ENCODE data around the gene ARHGEF25.
"Not testable (repeated sequence)": the region's sequence is repeated elsewhere in the genome, so short reads cannot be mapped to it uniquely, and the experiment has no call there.

The ARHGEF25 gene
- total RNA-seq: 0.61 to 0.66 reads per million in 2 experiments

- DNase-seq (ENCODE audit: low read depth): no peak
These were observed at the start of gene ARHGEF25 for GRCh38 chr12:57611108-57611826. TSS of gene ARHGEF25 (plus strand) at chr12:57611435. CDS start at chr12:57611895, 460 bp downstream.

- DNase-seq (ENCODE audit: low read depth): no peak
These were observed 47.9 kb upstream of the ARHGEF25 start for GRCh38 chr12:57563358-57563757.

GRCh38 chr12:57564178-57564740, 47.0 kb upstream of the ARHGEF25 start:
- no peak for DNase-seq (ENCODE audit: low read depth)

- no peak for DNase-seq (ENCODE audit: low read depth)
These were observed 42.4 kb upstream of the ARHGEF25 start for GRCh38 chr12:57568838-57569237.

- DNase-seq (ENCODE audit: low read depth): no peak
These were observed 41.4 kb upstream of the ARHGEF25 start for GRCh38 chr12:57569858-57570257.

- not testable (repeated sequence) for DNase-seq (ENCODE audit: low read depth)
These were observed 40.8 kb upstream of the ARHGEF25 start for GRCh38 chr12:57570438-57570837.

- no peak for DNase-seq (ENCODE audit: low read depth)
These were observed 39.1 kb upstream of the ARHGEF25 start for GRCh38 chr12:57571926-57572762.

GRCh38 chr12:57574795-57575194, 36.4 kb upstream of the ARHGEF25 start:
- no peak for DNase-seq (ENCODE audit: low read depth)

GRCh38 chr12:57575771-57576612, 35.2 kb upstream of the ARHGEF25 start:
- DNase-seq (ENCODE audit: low read depth): no peak

GRCh38 chr12:57576613-57577160, 34.5 kb upstream of the ARHGEF25 start:
- no peak for DNase-seq (ENCODE audit: low read depth)

- no peak for DNase-seq (ENCODE audit: low read depth)
These were observed 33.1 kb upstream of the ARHGEF25 start for GRCh38 chr12:57577981-57578758.

GRCh38 chr12:57579011-57579410, 32.2 kb upstream of the ARHGEF25 start:
- DNase-seq (ENCODE audit: low read depth): no peak

GRCh38 chr12:57579677-57580465, 31.4 kb upstream of the ARHGEF25 start:
- no peak for DNase-seq (ENCODE audit: low read depth)

GRCh38 chr12:57580466-57580795, 30.8 kb upstream of the ARHGEF25 start:
- DNase-seq (ENCODE audit: low read depth): no peak

- DNase-seq (ENCODE audit: low read depth): no peak
These were observed 29.4 kb upstream of the ARHGEF25 start for GRCh38 chr12:57581802-57582201.

GRCh38 chr12:57582440-57582839, 28.8 kb upstream of the ARHGEF25 start:
- DNase-seq (ENCODE audit: low read depth): no peak

- DNase-seq (ENCODE audit: low read depth): peak; percentile 50
These were observed 28.0 kb upstream of the ARHGEF25 start for GRCh38 chr12:57583008-57583831.

- DNase-seq (ENCODE audit: low read depth): no peak
These were observed 27.2 kb upstream of the ARHGEF25 start for GRCh38 chr12:57584050-57584449.

- DNase-seq (ENCODE audit: low read depth): no peak
These were observed 26.5 kb upstream of the ARHGEF25 start for GRCh38 chr12:57584690-57585089.
